Suppressor macrophage (primary cell): Measurements from ENCODE around the gene WDR90.

Experiments used
- DNase-seq, 4 experiments: peaks; one replicate each; pipeline ENCODE4 v3.0.0-alpha.2; 2020 to 2022
- total RNA-seq, 17 experiments: gene quantifications; one replicate each; lab custom pipeline; 2026; ENCODE audit warnings: mixed read lengths in 6 of 17, inconsistent platforms in 3 of 17; lab: John Stamatoyannopoulos, UW

Gene WDR90
- 4.4 to 23.2 (median 9.1) reads per million in 17 experiments for total RNA-seq

GRCh38 chr16:648781-649589 is at the start of gene WDR90:
Gene WDR90, plus strand, starts transcription at chr16:649365. Its CDS starts 52 bp downstream, at chr16:649417.
- peak; percentile 96 to 98 (median 97) for DNase-seq

GRCh38 chr16:600781-601180 is 48.4 kb upstream of the WDR90 start:
- DNase-seq = peak in 1 of 4 experiments; percentile 23

- DNase-seq = no peak
Observed at GRCh38 chr16:603933-604332, 45.2 kb upstream of the WDR90 start.

- DNase-seq = no peak
Observed at GRCh38 chr16:606656-607307, 42.4 kb upstream of the WDR90 start.

GRCh38 chr16:608019-608418 is 41.1 kb upstream of the WDR90 start:
- DNase-seq = no peak

- no peak for DNase-seq
Observed at GRCh38 chr16:609316-609715, 39.8 kb upstream of the WDR90 start.

GRCh38 chr16:609984-610383 is 39.2 kb upstream of the WDR90 start:
- DNase-seq = no peak

GRCh38 chr16:610513-611381 is 38.4 kb upstream of the WDR90 start:
- DNase-seq = peak; percentile 70 to 86 (median 76)

GRCh38 chr16:615122-615521 is 34.0 kb upstream of the WDR90 start:
- DNase-seq = no peak

GRCh38 chr16:616733-617586 is 32.2 kb upstream of the WDR90 start:
- DNase-seq = no peak

- DNase-seq = no peak
Observed at GRCh38 chr16:617855-618254, 31.3 kb upstream of the WDR90 start.

- DNase-seq = no peak
Observed at GRCh38 chr16:619476-620100, 29.6 kb upstream of the WDR90 start.

- no peak for DNase-seq
Observed at GRCh38 chr16:620700-621525, 28.3 kb upstream of the WDR90 start.

- no peak for DNase-seq
Observed at GRCh38 chr16:621526-622105, 27.5 kb upstream of the WDR90 start.

- no peak for DNase-seq
Observed at GRCh38 chr16:622920-623280, 26.3 kb upstream of the WDR90 start.

GRCh38 chr16:624526-625070 is 24.6 kb upstream of the WDR90 start:
- DNase-seq = no peak

GRCh38 chr16:625117-625976 is 23.8 kb upstream of the WDR90 start:
- no peak for DNase-seq

- DNase-seq = no peak
Observed at GRCh38 chr16:625977-626765, 23.0 kb upstream of the WDR90 start.
